WTC11 (cell line): ENCODE results near the gene PRDX2. TPM values are rescaled to one million over a fixed set of nuclear protein-coding genes. Genes with fewer than 3 reads are reported as not detected.

Source experiments
- ATAC-seq: fragments of 200-7000 bp; cut with Tn5 transposase; 2 replicates; pipeline ENCODE4 v1.10.0; 2021; ENCODE audit warnings: mild to moderate bottlenecking, moderate library complexity
- CTCF ChIA-PET: fragments of 300-600 bp; sonication (Branson Sonifier 250); formaldehyde crosslinking; loops from one replicate; lab custom pipeline; 2021; ENCODE audit warnings: antibody characterized with exemption; lab: Charles Lee
- POLR2A ChIA-PET: fragments of 350-600 bp; sonication (Branson Sonifier 250); formaldehyde crosslinking; loops from one replicate; lab custom pipeline; 2021; ENCODE audit warnings: antibody characterized with exemption; lab: Charles Lee
- DNase-seq: peaks from one replicate; pipeline ENCODE4 v3.0.0; 2021; ENCODE audit warnings: low spot score
- H3K27ac Mint-ChIP-seq: 2 replicates; pipeline ENCODE4 v1.8.0; 2021; ENCODE audit warnings: mixed read lengths
- H3K27me3 Mint-ChIP-seq: 2 replicates; pipeline ENCODE4 v1.8.0; 2021; ENCODE audit warnings: low read depth, mild to moderate bottlenecking, moderate library complexity, mixed read lengths
- H3K36me3 Mint-ChIP-seq: 2 replicates; pipeline ENCODE4 v1.8.0; 2021; ENCODE audit warnings: mixed read lengths
- H3K4me1 Mint-ChIP-seq: 2 replicates; pipeline ENCODE4 v1.8.0; 2022; ENCODE audit warnings: mixed read lengths
- H3K4me3 Mint-ChIP-seq: 2 replicates; pipeline ENCODE4 v1.8.0; 2021; ENCODE audit warnings: mild to moderate bottlenecking, moderate library complexity, mixed read lengths
- H3K9me3 Mint-ChIP-seq: 2 replicates; pipeline ENCODE4 v1.8.0; 2021; ENCODE audit warnings: mixed read lengths
- CDX4 ChIP-seq: fragments of 250-450 bp; sonication (Bioruptor Pico); IDR thresholded peaks from 2 replicates; pipeline ENCODE4 v1.9.0; 2021; ENCODE audit warnings: moderate library complexity, mild to moderate bottlenecking, inconsistent platforms, borderline replicate concordance
- ETV6 ChIP-seq: sonication (generic); formaldehyde crosslinking; IDR thresholded peaks from 2 replicates; pipeline ENCODE4 v1.8.1; 2022; ENCODE audit warnings: mild to moderate bottlenecking, missing genetic modification reagents
- FOXP1 ChIP-seq: sonication (generic); formaldehyde crosslinking; IDR thresholded peaks from 2 replicates; pipeline ENCODE4 v1.8.0; 2022; ENCODE audit warnings: missing genetic modification reagents, mild to moderate bottlenecking, moderate library complexity, borderline replicate concordance
- IRF2 ChIP-seq: sonication (generic); formaldehyde crosslinking; IDR thresholded peaks from 2 replicates; pipeline ENCODE4 v1.8.0; 2022; ENCODE audit warnings: low read depth, missing genetic modification reagents, borderline replicate concordance
- NR3C1 ChIP-seq: sonication (generic); formaldehyde crosslinking; conservative IDR thresholded peaks from 2 replicates; pipeline ENCODE4 v1.8.1; 2023; ENCODE audit warnings: low read depth, mild to moderate bottlenecking, missing genetic modification reagents
- SMAD3 ChIP-seq: sonication (generic); formaldehyde crosslinking; IDR thresholded peaks from 2 replicates; pipeline ENCODE4 v1.8.0; 2022; ENCODE audit warnings: missing genetic modification reagents, mild to moderate bottlenecking, borderline replicate concordance
- SMAD4 ChIP-seq: sonication (generic); formaldehyde crosslinking; IDR thresholded peaks from 2 replicates; pipeline ENCODE4 v1.8.0; 2022; ENCODE audit warnings: mild to moderate bottlenecking, missing genetic modification reagents
- SP1 ChIP-seq: sonication (generic); formaldehyde crosslinking; conservative IDR thresholded peaks from 2 replicates; pipeline ENCODE4 v1.8.1; 2022; ENCODE audit warnings: missing genetic modification reagents
- TEAD1 ChIP-seq: sonication (generic); formaldehyde crosslinking; IDR thresholded peaks from 2 replicates; pipeline ENCODE4 v1.8.0; 2022; ENCODE audit warnings: mild to moderate bottlenecking, missing genetic modification reagents
- ZNF121 ChIP-seq: sonication (generic); formaldehyde crosslinking; IDR thresholded peaks from 2 replicates; pipeline ENCODE4 v1.8.0; 2023; ENCODE audit warnings: missing genetic modification reagents
- ZNF219 ChIP-seq: sonication (generic); formaldehyde crosslinking; IDR thresholded peaks from 2 replicates; pipeline ENCODE4 v1.8.0; 2023; ENCODE audit warnings: missing genetic modification reagents, mild to moderate bottlenecking, borderline replicate concordance
- total RNA-seq: library from RNA; stranded (reverse); gene quantifications from 3 replicates; pipeline ENCODE4 v1.2.3, GENCODE V29; 2021
- TF ChIP-seq, protein P1 (sequence below): sonication (generic); formaldehyde crosslinking; IDR thresholded peaks from 2 replicates; pipeline ENCODE4 v1.8.1; 2023; ENCODE audit warnings: mild to moderate bottlenecking, missing genetic modification reagents, borderline replicate concordance
- TF ChIP-seq, protein P2 (sequence below): sonication (generic); formaldehyde crosslinking; IDR thresholded peaks from 2 replicates; pipeline ENCODE4 v1.8.0; 2022; ENCODE audit warnings: missing genetic modification reagents

Gene PRDX2
- total RNA-seq, 1 experiment from 2014 or later, result 378 TPM

DNA sequence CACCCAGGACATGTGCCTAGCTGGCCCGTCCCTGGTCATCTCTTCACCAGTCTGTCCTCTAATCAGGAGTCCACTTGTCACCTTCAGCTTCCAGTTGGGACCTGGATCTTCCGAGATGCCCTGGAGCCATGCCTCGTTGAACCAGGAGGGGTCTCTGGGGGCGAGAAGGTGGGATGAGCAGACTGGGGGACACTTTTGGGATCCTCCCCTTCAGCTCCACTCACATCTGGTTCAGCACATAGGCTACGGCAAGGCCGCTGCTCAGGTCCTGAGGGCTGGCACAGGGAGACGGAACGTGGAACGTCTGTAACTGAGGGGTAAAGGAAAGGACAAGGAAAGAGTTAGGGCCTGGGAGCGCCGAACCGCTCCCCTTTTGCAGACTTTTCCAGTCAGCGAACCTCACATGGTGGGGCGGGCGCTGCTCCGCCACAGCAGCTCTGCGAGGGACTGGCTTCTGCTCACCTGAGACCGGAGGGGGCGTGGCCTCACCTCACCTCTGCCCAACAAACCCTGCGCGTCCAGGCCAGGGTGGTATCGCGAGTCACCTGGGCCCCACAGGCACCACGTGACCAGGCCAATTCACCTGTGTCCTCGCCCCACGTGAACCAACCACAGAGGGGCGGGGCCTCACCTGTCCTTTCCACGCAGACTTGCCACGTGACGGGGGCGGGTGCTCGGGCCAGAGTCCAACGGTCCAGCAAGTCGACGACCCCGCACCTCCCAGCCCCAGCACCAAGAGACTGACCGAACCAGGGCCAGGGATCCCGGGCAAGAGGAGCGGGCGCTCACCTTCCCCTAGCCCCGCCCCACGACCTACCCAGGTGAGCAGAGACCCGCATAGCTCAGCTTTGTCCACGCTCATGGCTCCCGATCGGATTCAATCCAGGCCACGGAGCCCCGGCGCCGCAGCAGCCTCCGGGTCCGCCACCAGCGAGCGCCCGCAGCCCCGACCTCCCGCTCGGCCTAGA is 26.7 kb downstream of the PRDX2 start, which contains the start of gene HOOK2 (continued):
- peak; percentile 62; the same call in 1 of the 2 replicates for TF ChIP-seq TEAD1

DNA sequence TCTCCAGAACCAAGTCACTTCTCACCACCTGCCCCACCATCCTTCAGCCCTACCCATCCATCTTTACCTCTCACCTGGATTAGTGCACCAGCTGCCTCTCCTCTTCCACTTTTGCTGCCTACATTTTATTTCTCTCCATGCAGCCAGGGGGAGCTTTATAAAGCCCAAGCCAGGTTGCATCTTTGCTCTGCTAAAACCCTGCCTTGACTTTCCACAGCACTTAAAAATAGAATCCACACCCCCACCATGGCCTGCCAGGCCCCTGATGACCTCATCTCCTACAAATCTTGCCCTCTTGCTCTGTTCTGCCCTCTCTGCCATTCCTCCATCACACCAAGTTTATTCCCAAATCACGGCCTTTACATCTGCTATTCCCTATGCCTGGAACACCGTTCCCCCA is 28.0 kb downstream of the PRDX2 start:
- ChIA-PET CTCF (interaction anchor here (0.9 to 7.7 kb wide), 9 partner anchors 8 to 112 kb away, joined by 3 to 136 read pairs (median 25); partner anchors contain the start of gene JUNB), POLR2A (interaction anchor here (1.5 to 3.2 kb wide), 2 partner anchors 16 to 19 kb away, joined by 6 to 15 read pairs; partner anchors contain the start of gene JUNB)
- ATAC-seq (no peak), DNase-seq (no peak)
- Mint-ChIP-seq H3K4me3 (peak overlapping the region; percentile 20), H3K4me1 (peaks cover 21% of the 10 kb centered on the region), H3K36me3 (peaks cover 14% of the 10 kb centered on the region), H3K9me3 (no peaks in the 10 kb centered on the region), H3K27me3 (no peaks in the 10 kb centered on the region; the same call in 1 of the 2 replicates), H3K27ac (peak overlapping the region; percentile 81)
- TF ChIP-seq, protein P1, sequence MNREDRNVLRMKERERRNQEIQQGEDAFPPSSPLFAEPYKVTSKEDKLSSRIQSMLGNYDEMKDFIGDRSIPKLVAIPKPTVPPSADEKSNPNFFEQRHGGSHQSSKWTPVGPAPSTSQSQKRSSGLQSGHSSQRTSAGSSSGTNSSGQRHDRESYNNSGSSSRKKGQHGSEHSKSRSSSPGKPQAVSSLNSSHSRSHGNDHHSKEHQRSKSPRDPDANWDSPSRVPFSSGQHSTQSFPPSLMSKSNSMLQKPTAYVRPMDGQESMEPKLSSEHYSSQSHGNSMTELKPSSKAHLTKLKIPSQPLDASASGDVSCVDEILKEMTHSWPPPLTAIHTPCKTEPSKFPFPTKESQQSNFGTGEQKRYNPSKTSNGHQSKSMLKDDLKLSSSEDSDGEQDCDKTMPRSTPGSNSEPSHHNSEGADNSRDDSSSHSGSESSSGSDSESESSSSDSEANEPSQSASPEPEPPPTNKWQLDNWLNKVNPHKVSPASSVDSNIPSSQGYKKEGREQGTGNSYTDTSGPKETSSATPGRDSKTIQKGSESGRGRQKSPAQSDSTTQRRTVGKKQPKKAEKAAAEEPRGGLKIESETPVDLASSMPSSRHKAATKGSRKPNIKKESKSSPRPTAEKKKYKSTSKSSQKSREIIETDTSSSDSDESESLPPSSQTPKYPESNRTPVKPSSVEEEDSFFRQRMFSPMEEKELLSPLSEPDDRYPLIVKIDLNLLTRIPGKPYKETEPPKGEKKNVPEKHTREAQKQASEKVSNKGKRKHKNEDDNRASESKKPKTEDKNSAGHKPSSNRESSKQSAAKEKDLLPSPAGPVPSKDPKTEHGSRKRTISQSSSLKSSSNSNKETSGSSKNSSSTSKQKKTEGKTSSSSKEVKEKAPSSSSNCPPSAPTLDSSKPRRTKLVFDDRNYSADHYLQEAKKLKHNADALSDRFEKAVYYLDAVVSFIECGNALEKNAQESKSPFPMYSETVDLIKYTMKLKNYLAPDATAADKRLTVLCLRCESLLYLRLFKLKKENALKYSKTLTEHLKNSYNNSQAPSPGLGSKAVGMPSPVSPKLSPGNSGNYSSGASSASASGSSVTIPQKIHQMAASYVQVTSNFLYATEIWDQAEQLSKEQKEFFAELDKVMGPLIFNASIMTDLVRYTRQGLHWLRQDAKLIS, result no peak
- TF ChIP-seq ETV6 (CRISPR knock-in tag) (no peak), ZNF219 (CRISPR knock-in tag) (no peak), NR3C1 (CRISPR knock-in tag) (no peak), CDX4 (CRISPR knock-in tag) (no peak), SMAD4 (CRISPR knock-in tag) (no peak), IRF2 (CRISPR knock-in tag) (no peak)
- TF ChIP-seq, protein P2, sequence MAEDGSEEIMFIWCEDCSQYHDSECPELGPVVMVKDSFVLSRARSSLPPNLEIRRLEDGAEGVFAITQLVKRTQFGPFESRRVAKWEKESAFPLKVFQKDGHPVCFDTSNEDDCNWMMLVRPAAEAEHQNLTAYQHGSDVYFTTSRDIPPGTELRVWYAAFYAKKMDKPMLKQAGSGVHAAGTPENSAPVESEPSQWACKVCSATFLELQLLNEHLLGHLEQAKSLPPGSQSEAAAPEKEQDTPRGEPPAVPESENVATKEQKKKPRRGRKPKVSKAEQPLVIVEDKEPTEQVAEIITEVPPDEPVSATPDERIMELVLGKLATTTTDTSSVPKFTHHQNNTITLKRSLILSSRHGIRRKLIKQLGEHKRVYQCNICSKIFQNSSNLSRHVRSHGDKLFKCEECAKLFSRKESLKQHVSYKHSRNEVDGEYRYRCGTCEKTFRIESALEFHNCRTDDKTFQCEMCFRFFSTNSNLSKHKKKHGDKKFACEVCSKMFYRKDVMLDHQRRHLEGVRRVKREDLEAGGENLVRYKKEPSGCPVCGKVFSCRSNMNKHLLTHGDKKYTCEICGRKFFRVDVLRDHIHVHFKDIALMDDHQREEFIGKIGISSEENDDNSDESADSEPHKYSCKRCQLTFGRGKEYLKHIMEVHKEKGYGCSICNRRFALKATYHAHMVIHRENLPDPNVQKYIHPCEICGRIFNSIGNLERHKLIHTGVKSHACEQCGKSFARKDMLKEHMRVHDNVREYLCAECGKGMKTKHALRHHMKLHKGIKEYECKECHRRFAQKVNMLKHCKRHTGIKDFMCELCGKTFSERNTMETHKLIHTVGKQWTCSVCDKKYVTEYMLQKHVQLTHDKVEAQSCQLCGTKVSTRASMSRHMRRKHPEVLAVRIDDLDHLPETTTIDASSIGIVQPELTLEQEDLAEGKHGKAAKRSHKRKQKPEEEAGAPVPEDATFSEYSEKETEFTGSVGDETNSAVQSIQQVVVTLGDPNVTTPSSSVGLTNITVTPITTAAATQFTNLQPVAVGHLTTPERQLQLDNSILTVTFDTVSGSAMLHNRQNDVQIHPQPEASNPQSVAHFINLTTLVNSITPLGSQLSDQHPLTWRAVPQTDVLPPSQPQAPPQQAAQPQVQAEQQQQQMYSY (CRISPR knock-in tag), result no peak

DNA sequence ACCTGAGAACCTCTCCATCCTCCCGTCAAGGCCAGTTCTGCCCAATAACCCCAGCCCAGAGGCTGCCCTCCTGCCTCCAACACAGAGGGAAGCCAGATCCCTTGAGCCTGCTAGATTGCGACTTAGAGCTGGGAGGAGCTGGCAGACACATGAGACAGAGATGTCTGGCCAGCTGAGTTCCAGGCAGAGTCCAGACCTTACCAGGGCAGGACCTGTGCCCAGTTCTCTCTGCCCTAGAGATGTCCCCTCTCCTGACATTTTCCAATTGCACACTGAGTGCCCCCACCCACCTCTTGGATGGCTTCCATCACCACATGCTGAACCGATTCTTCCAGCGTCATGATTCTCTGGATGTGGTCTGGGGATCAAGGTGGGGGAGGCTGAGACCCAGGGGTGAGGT is 29.3 kb downstream of the PRDX2 start:
- H3K27ac Mint-ChIP-seq, result no peak overlapping the region
- H3K4me3 Mint-ChIP-seq, result no peak overlapping the region
- H3K4me1 Mint-ChIP-seq, result peaks cover 18% of the 10 kb centered on the region
- no peaks in the 10 kb centered on the region for H3K9me3 Mint-ChIP-seq
- peaks cover 14% of the 10 kb centered on the region for H3K36me3 Mint-ChIP-seq
- ATAC-seq (no peak), DNase-seq (no peak)
- CTCF ChIA-PET, result interaction anchor here (7.4 to 7.7 kb wide), 2 partner anchors 11 to 75 kb away, joined by 69 to 97 read pairs; no protein-coding TSS in a partner anchor
- no peaks in the 10 kb centered on the region; the same call in 1 of the 2 replicates for H3K27me3 Mint-ChIP-seq
- TF ChIP-seq SP1 (CRISPR knock-in tag), result no peak
- TF ChIP-seq ZNF121 (CRISPR knock-in tag), result no peak
- TF ChIP-seq SMAD3 (CRISPR knock-in tag), result no peak
- no peak for TF ChIP-seq FOXP1 (CRISPR knock-in tag)
- POLR2A ChIA-PET, result no interaction called here
